ENCODE data around the gene RBM14.

- TF ChIP-seq YY1 (IDR thresholded peaks at IDR 0.05; ENCODE audit: insufficient read depth, insufficient read length), result no peak
- TF ChIP-seq ZNF274 (IDR thresholded peaks at IDR 0.05; ENCODE audit: low read depth, low read length), result no peak
- TF ChIP-seq SUZ12 (IDR thresholded peaks at IDR 0.05; ENCODE audit: extremely low read depth, insufficient read depth, insufficient read length), result no peak
These were observed 34.6 kb downstream of the RBM14 start for GRCh38 chr11:66651016-66651415.

Data from NT2/D1 (cell line).